Activated naive CD4-positive, alpha-beta T cell treated with Interleukin-2 at 50 U/mL for 16 hours (primary cell): ENCODE results near the gene CLCNKA.

Source experiments
- DNase-seq: peaks from one replicate; pipeline ENCODE4 v3.0.0-alpha.2; 2020

Gene CLCNKA

GRCh38 chr1:16066245-16066644, 44.4 kb downstream of the CLCNKA start:
- DNase-seq, result no peak

- no peak for DNase-seq
These were observed 45.4 kb downstream of the CLCNKA start for GRCh38 chr1:16067127-16067768.

GRCh38 chr1:16067933-16068332, 46.1 kb downstream of the CLCNKA start:
- DNase-seq, result no peak

- no peak for DNase-seq
These were observed 46.8 kb downstream of the CLCNKA start for GRCh38 chr1:16068356-16069270.

GRCh38 chr1:16070640-16071355, 49.0 kb downstream of the CLCNKA start:
- no peak for DNase-seq

- no peak for DNase-seq
These were observed 49.8 kb downstream of the CLCNKA start for GRCh38 chr1:16071614-16072013.

GRCh38 chr1:16072095-16072494, 50.3 kb downstream of the CLCNKA start:
- no peak for DNase-seq

GRCh38 chr1:16072616-16073484, 51.0 kb downstream of the CLCNKA start:
- no peak for DNase-seq

- DNase-seq, result peak; percentile 46
These were observed 51.8 kb downstream of the CLCNKA start, which contains the start of gene FAM131C for GRCh38 chr1:16073490-16074119. TSS of gene FAM131C (minus strand) at chr1:16073651. CDS start at chr1:16073442, 209 bp downstream.

GRCh38 chr1:16074217-16074616, 52.4 kb downstream of the CLCNKA start:
- no peak for DNase-seq

GRCh38 chr1:16075337-16076030, 53.6 kb downstream of the CLCNKA start:
- no peak for DNase-seq

GRCh38 chr1:16076031-16076864, 54.4 kb downstream of the CLCNKA start:
- no peak for DNase-seq

- no peak for DNase-seq
These were observed 55.0 kb downstream of the CLCNKA start for GRCh38 chr1:16076865-16077238.

GRCh38 chr1:16077406-16078245, 55.8 kb downstream of the CLCNKA start:
- no peak for DNase-seq

GRCh38 chr1:16078925-16079656, 57.3 kb downstream of the CLCNKA start:
- peak; percentile 78 for DNase-seq

GRCh38 chr1:16080422-16081150, 58.8 kb downstream of the CLCNKA start:
- DNase-seq, result no peak

GRCh38 chr1:16081636-16082035, 59.8 kb downstream of the CLCNKA start:
- DNase-seq, result no peak
